ENCODE data around the gene COA8. TPM values are rescaled to one million over a fixed set of nuclear protein-coding genes. Genes with fewer than 3 reads are reported as not detected.

COA8 gene
- total and polyA plus RNA-seq, 2 of the 13 experiments (the other 11 are each of a cell fraction or from before 2014, with no cell fraction given), result 10.9 to 25.1 TPM

- DNase-seq (ENCODE audit: low spot score) (no peak), FAIRE-seq (no peak), ATAC-seq (peak; percentile 2; the same call in 1 of the 3 replicates)
- intact Hi-C loops (cut with micrococcal nuclease; ENCODE audit: unreplicated experiment), result no loop called here
- ChIA-PET POLR2A (no interaction called here), CTCF (ENCODE audit: low intra/inter-chr PET ratio, low total read pairs) (no interaction called here)
- Histone ChIP-seq H3K4me3 (replicated peaks in 1 of 3; ENCODE audit: insufficient read depth in 1 of 3, low read depth in 2 of 3, low read length in 3 of 3) (peak overlapping the region; percentile 19 to 73 (median 29)), H3K27ac (ENCODE audit: extremely low read length, insufficient read depth, low read length) (no peak overlapping the region), H3K9ac (ENCODE audit: insufficient read depth, low read depth, low read length) (peak overlapping the region; percentile 45; the same call in 1 of the 2 replicates), H3K79me2 (ENCODE audit: insufficient read depth, low read length) (no peaks in the 10 kb centered on the region), H3K4me2 (ENCODE audit: low read depth, low read length) (peak overlapping the region; percentile 87), H3K9me3 (ENCODE audit: low read length) (no peaks in the 10 kb centered on the region), H2AFZ (ENCODE audit: low read length) (no peak overlapping the region), H3K4me1 (ENCODE audit: insufficient read depth, low read length) (peaks cover 74% of the 10 kb centered on the region), H3K36me3 (replicated peaks in 1 of 2; ENCODE audit: control insufficient read depth in 1 of 2, insufficient read depth in 2 of 2, low read length in 2 of 2) (no peaks in the 10 kb centered on the region), H3K27me3 (ENCODE audit: control insufficient read depth in 1 of 2, insufficient read depth in 2 of 2, low read length in 2 of 2) (no peaks in the 10 kb centered on the region), H4K20me1 (ENCODE audit: insufficient read depth, low read length) (no peaks in the 10 kb centered on the region)
- in situ Hi-C loops (cut with HindIII; ENCODE audit: extremely low pct_ligation_motif_present, low pct_unique_long_range_greater_than_20kb), result no loop called here
- WGBS (ENCODE audit: low lambda C conversion rate), result 4% methylated on average over 10 of the region's 16 CpGs
- BruUV-seq (replicated peaks), result no TSS peak
- TF ChIP-seq NONO (IDR thresholded peaks at IDR 0.05) (no peak), NONO (CRISPR knock-in tag; conservative IDR thresholded peaks at IDR 0.05) (no peak), ZNF777 (CRISPR knock-in tag; IDR thresholded peaks at IDR 0.05) (0 out of 2 replicates have a peak, but pooled peaks have one; percentile 41), ARID4A (CRISPR knock-in tag; IDR thresholded peaks at IDR 0.05; ENCODE audit: borderline replicate concordance) (0 out of 2 replicates have a peak, but pooled peaks have one; percentile 16), MAZ (IDR thresholded peaks at IDR 0.05; ENCODE audit: borderline replicate concordance, low read depth, low read length) (no peak), MAZ (CRISPR knock-in tag; IDR thresholded peaks at IDR 0.05; ENCODE audit: low read depth) (no peak), NFKB2 (CRISPR knock-in tag; IDR thresholded peaks at IDR 0.05; ENCODE audit: borderline replicate concordance) (no peak), HDAC2 (CRISPR knock-in tag; IDR thresholded peaks at IDR 0.05) (no peak), FLYWCH1 (CRISPR knock-in tag; IDR thresholded peaks at IDR 0.05) (no peak), ZBTB43 (CRISPR knock-in tag; conservative IDR thresholded peaks at IDR 0.05) (no peak), ZFP91 (CRISPR knock-in tag; IDR thresholded peaks at IDR 0.05; ENCODE audit: borderline replicate concordance) (0 out of 2 replicates have a peak, but pooled peaks have one; percentile 21), ZNF550 (CRISPR knock-in tag; IDR thresholded peaks at IDR 0.05; ENCODE audit: borderline replicate concordance) (0 out of 2 replicates have a peak, but pooled peaks have one; percentile 22), ZNF780A (CRISPR knock-in tag; IDR thresholded peaks at IDR 0.05) (no peak), ZNF567 (CRISPR knock-in tag; IDR thresholded peaks at IDR 0.05; ENCODE audit: borderline replicate concordance) (0 out of 2 replicates have a peak, but pooled peaks have one; percentile 47), ZNF225 (CRISPR knock-in tag; IDR thresholded peaks at IDR 0.05) (0 out of 2 replicates have a peak, but pooled peaks have one; percentile 30), ZZZ3 (CRISPR knock-in tag; IDR thresholded peaks at IDR 0.05; ENCODE audit: borderline replicate concordance) (no peak), ZNF891 (CRISPR knock-in tag; IDR thresholded peaks at IDR 0.05) (peak; percentile 42; the same call in 1 of the 2 replicates), KDM5B (CRISPR knock-in tag; IDR thresholded peaks at IDR 0.05; ENCODE audit: borderline replicate concordance) (no peak)
Measured at GRCh38 chr14:103623883-103624482, 61.2 kb downstream of the COA8 start.

Data from HepG2 (cell line).